H1 (cell line): ENCODE data around the gene SLC22A23. TPM values are rescaled to one million over a fixed set of nuclear protein-coding genes. Genes with fewer than 3 reads are reported as not detected.

Experiments used
- POLR2AphosphoS5 ChIP-seq: IDR thresholded peaks from 2 replicates; pipeline ENCODE4 v1.6.1; 2011; ENCODE audit warnings: low read depth, low read length
- SIN3A ChIP-seq, 2 experiments: IDR thresholded peaks in 1 of 2; conservative IDR thresholded peaks in 1 of 2; 2 replicates each; pipeline ENCODE4 v1.6.1; 2011 to 2012; ENCODE audit warnings: low read length in 2 of 2, improper control_type of control experiment in 1 of 2, low read depth in 1 of 2, mild to moderate bottlenecking in 1 of 2
- TAF7 ChIP-seq: optimal IDR thresholded peaks from 2 replicates; pipeline ENCODE3; 2011; ENCODE audit warnings: low read depth, mild to moderate bottlenecking, inconsistent platforms, low read length, moderate library complexity, borderline replicate concordance
- TCF12 ChIP-seq: IDR thresholded peaks from 2 replicates; pipeline ENCODE4 v1.6.1; 2011; ENCODE audit warnings: low read depth, mild to moderate bottlenecking, low read length
- polyA plus RNA-seq, 7 experiments: library from polyadenylated mRNA; depleted of rRNA in 3 of 7; stranded (reverse) in 5 of 7; unstranded in 2 of 7; fragments of >200 nt in 5 of 7; fragments of 200-250 nt in 2 of 7; gene quantifications; 1 replicate in 5 of 7; 2 replicates in 1 of 7; 4 replicates in 1 of 7; pipeline versions ENCODE4 v1.2.1 to v1.2.3, GENCODE V29; 2011 to 2013; ENCODE audit warnings: missing spikeins in 2 of 7, mixed read lengths in 2 of 7
- total RNA-seq: library from RNA; stranded (reverse); fragmentation: NEBNext Ultra II Directional; extraction: Animal tissue kit (Norgen Biotek cat#: 25700); gene quantifications from 2 replicates; pipeline ENCODE4 v1.2.1, GENCODE V29; 2021

Gene SLC22A23
- total and polyA plus RNA-seq, 2 of the 8 experiments (the other 6 are each of a cell fraction or from before 2014, with no cell fraction given) = 9.9 to 38.4 TPM

- no peak for TF ChIP-seq TCF12
- TF ChIP-seq POLR2AphosphoS5 = peak; percentile 50; the same call in 1 of the 2 replicates
- TF ChIP-seq SIN3A (conservative IDR thresholded peaks at IDR 0.05 in 1 of 2, IDR thresholded peaks at IDR 0.05 in 1 of 2; ENCODE audit: low read depth in 1 of 2, low read length in 2 of 2) = peak; percentile 79 to 85; a peak in 3 of 4 replicates
- peak; percentile 37 for TF ChIP-seq TAF7
These were observed 197.9 kb downstream of the SLC22A23 start, which contains the start of gene PSMG4 (continued) for GRCh38 chr6:3258720-3259490.
